ENCODE data around the gene ZNF423. TPM values are rescaled to one million over a fixed set of nuclear protein-coding genes. Genes with fewer than 3 reads are reported as not detected.

Gene ZNF423
- total and polyA plus RNA-seq, 2 experiments from 2014 or later = 14.9 to 41.8 TPM

DNA sequence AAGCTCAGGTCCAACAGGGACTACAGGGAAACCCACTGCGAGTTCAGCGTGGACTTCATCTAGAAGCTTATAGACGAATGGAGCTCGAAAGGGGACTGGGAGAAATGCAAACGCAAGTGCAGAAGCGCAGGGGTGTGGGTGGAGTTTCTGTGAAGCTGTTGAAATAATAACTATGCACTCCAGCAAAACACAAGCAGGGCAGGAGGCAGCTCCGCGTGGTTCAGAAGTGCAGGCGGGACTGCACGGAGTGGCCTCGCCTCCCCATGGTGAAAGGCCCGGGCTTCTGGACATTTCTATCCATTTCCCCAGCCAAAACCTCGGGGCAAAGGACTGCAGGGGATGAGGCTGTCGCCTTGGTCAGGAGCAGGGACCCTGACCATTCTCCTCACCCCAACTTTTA lies 74.5 kb downstream of the ZNF423 start:
- Histone ChIP-seq H3K4me2 (no peak overlapping the region), H3F3A (replicated peaks; ENCODE audit: low read depth) (0 out of 2 replicates have a peak, but pooled peaks cover 7% of the 10 kb centered on the region), H3K27me3 (ENCODE audit: insufficient read depth) (no peaks in the 10 kb centered on the region), H3K4me1 (ENCODE audit: insufficient read depth) (peaks cover 16% of the 10 kb centered on the region), H4K20me1 (replicated peaks; ENCODE audit: insufficient read depth) (no peaks in the 10 kb centered on the region; the same call in 1 of the 2 replicates), H2AFZ (no peak overlapping the region), H3K36me3 (ENCODE audit: insufficient read depth) (no peaks in the 10 kb centered on the region), H3K79me2 (replicated peaks; ENCODE audit: insufficient read depth) (0 out of 2 replicates have a peak, but pooled peaks cover 10% of the 10 kb centered on the region), H3K9me2 (ENCODE audit: insufficient read depth) (no peaks in the 10 kb centered on the region), H3K27ac (ENCODE audit: low read depth) (no peak overlapping the region), H3K4me3 (no peak overlapping the region)
- peaks cover 7% of the 10 kb centered on the region for H3K27me3 Mint-ChIP-seq (ENCODE audit: insufficient read depth, low read depth, poor library complexity)
- no peak overlapping the region for H3K27ac Mint-ChIP-seq
- no peak for ATAC-seq
- TF ChIP-seq, protein P1, sequence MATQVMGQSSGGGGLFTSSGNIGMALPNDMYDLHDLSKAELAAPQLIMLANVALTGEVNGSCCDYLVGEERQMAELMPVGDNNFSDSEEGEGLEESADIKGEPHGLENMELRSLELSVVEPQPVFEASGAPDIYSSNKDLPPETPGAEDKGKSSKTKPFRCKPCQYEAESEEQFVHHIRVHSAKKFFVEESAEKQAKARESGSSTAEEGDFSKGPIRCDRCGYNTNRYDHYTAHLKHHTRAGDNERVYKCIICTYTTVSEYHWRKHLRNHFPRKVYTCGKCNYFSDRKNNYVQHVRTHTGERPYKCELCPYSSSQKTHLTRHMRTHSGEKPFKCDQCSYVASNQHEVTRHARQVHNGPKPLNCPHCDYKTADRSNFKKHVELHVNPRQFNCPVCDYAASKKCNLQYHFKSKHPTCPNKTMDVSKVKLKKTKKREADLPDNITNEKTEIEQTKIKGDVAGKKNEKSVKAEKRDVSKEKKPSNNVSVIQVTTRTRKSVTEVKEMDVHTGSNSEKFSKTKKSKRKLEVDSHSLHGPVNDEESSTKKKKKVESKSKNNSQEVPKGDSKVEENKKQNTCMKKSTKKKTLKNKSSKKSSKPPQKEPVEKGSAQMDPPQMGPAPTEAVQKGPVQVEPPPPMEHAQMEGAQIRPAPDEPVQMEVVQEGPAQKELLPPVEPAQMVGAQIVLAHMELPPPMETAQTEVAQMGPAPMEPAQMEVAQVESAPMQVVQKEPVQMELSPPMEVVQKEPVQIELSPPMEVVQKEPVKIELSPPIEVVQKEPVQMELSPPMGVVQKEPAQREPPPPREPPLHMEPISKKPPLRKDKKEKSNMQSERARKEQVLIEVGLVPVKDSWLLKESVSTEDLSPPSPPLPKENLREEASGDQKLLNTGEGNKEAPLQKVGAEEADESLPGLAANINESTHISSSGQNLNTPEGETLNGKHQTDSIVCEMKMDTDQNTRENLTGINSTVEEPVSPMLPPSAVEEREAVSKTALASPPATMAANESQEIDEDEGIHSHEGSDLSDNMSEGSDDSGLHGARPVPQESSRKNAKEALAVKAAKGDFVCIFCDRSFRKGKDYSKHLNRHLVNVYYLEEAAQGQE (IDR thresholded peaks at IDR 0.05; ENCODE audit: unreplicated experiment) = no peak
- TF ChIP-seq CTCF (conservative IDR thresholded peaks at IDR 0.05; ENCODE audit: low read depth in 2 of 2) (no peak), CREB1 (CRISPR knock-in tag; IDR thresholded peaks at IDR 0.05; ENCODE audit: low read depth) (no peak), ZNF462 (CRISPR knock-in tag; IDR thresholded peaks at IDR 0.05) (no peak), ETS1 (IDR thresholded peaks at IDR 0.05) (no peak), STAT1 (IDR thresholded peaks at IDR 0.05; ENCODE audit: unreplicated experiment) (no peak), NANOG (IDR thresholded peaks at IDR 0.05; ENCODE audit: borderline replicate concordance) (no peak), ZNF331 (CRISPR knock-in tag; IDR thresholded peaks at IDR 0.05; ENCODE audit: low read depth) (no peak), EZH2 (IDR thresholded peaks at IDR 0.05; ENCODE audit: low read depth, unreplicated experiment) (no peak), JUNB (IDR thresholded peaks at IDR 0.05; ENCODE audit: unreplicated experiment) (no peak), POLR2AphosphoS5 (IDR thresholded peaks at IDR 0.05; ENCODE audit: low read depth) (no peak), ZNF114 (CRISPR knock-in tag; IDR thresholded peaks at IDR 0.05) (no peak), EZH2phosphoT487 (IDR thresholded peaks at IDR 0.05; ENCODE audit: unreplicated experiment) (no peak)
- no peaks in the 10 kb centered on the region for H3K9me3 Mint-ChIP-seq
- peaks cover 33% of the 10 kb centered on the region for H3K4me1 Mint-ChIP-seq
- no peak for DNase-seq (ENCODE audit: low spot score)
- H3K4me3 Mint-ChIP-seq = no peak overlapping the region
- peaks cover 25% of the 10 kb centered on the region for H3K36me3 Mint-ChIP-seq (ENCODE audit: low read depth)
